Fibroblast of lung (primary cell): ENCODE results near the gene DNAH17. TPM values are rescaled to one million over a fixed set of nuclear protein-coding genes. Genes with fewer than 3 reads are reported as not detected.

ENCODE experiments used
- DNase-seq, 2 donors: peaks; one replicate each; pipeline versions ENCODE4 v3.0.0 to v3.0.0-alpha.2; 2010; ENCODE audit warnings: low read depth in 2 of 2
- H2AFZ ChIP-seq: 2 replicates; pipeline ENCODE4 v1.5.1; 2012; ENCODE audit warnings: low read length, control low read depth, inconsistent platforms
- H3K27ac ChIP-seq: 2 replicates; pipeline ENCODE4 v1.5.1; 2011; ENCODE audit warnings: low read length, control low read depth; ENCODE audit not compliant: insufficient read depth
- H3K27me3 ChIP-seq: 2 replicates; pipeline ENCODE4 v1.5.1; 2011; ENCODE audit warnings: mild to moderate bottlenecking, low read length; ENCODE audit not compliant: control insufficient read depth, insufficient read depth
- H3K36me3 ChIP-seq: 2 replicates; pipeline ENCODE4 v1.5.1; 2011; ENCODE audit warnings: low read length; ENCODE audit not compliant: control insufficient read depth, insufficient read depth
- H3K4me1 ChIP-seq: 2 replicates; pipeline ENCODE4 v1.5.1; 2011; ENCODE audit warnings: low read length; ENCODE audit not compliant: control insufficient read depth, insufficient read depth; ENCODE audit errors: extremely low read depth
- H3K4me2 ChIP-seq: 2 replicates; pipeline ENCODE4 v1.5.1; 2011; ENCODE audit warnings: low read length, control low read depth; ENCODE audit not compliant: insufficient read depth; ENCODE audit errors: extremely low read depth
- H3K4me3 ChIP-seq, 4 experiments: fragments of 200-600 bp in 1 of 4; sonication (generic) in 1 of 4; replicated peaks in 1 of 4; 2 replicates each; pipeline ENCODE4 v1.5.1; 2011 to 2016; ENCODE audit warnings: low read length in 4 of 4, low read depth in 3 of 4, mild to moderate bottlenecking in 3 of 4, control low read depth in 2 of 4, inconsistent platforms in 1 of 4, mixed read lengths in 1 of 4; ENCODE audit not compliant: insufficient read depth in 1 of 4; ENCODE audit errors: control extremely low read depth in 1 of 4
- H3K79me2 ChIP-seq: 2 replicates; pipeline ENCODE4 v1.5.1; 2012; ENCODE audit warnings: mild to moderate bottlenecking, low read length, inconsistent platforms; ENCODE audit not compliant: control insufficient read depth, insufficient read depth
- H3K9ac ChIP-seq: 2 replicates; pipeline ENCODE4 v1.5.1; 2011; ENCODE audit warnings: mild to moderate bottlenecking, low read length, control low read depth; ENCODE audit not compliant: insufficient read depth
- H3K9me3 ChIP-seq: 2 replicates; pipeline ENCODE4 v1.5.1; 2012; ENCODE audit warnings: low read depth, low read length; ENCODE audit not compliant: control insufficient read depth, insufficient read depth
- H4K20me1 ChIP-seq: 2 replicates; pipeline ENCODE4 v1.5.1; 2011; ENCODE audit warnings: low read length; ENCODE audit not compliant: control insufficient read depth, insufficient read depth; ENCODE audit errors: extremely low read depth
- CTCF ChIP-seq, 2 donors: IDR thresholded peaks in 1 of 2; conservative IDR thresholded peaks in 1 of 2; 1 replicate in 1 of 2; 2 replicates in 1 of 2; pipeline ENCODE4 v1.5.1; 2011 to 2012; ENCODE audit warnings: low read length in 2 of 2, control low read depth in 1 of 2, inconsistent platforms in 1 of 2, low read depth in 1 of 2, mild to moderate bottlenecking in 1 of 2
- EZH2 ChIP-seq: IDR thresholded peaks from 2 replicates; pipeline ENCODE4 v1.5.1; 2012; ENCODE audit warnings: low read length, control low read depth, mild to moderate bottlenecking; ENCODE audit errors: missing control alignments
- polyA plus RNA-seq, 2 donors: library from polyadenylated mRNA; depleted of rRNA in 1 of 2; stranded (reverse) in 1 of 2; unstranded in 1 of 2; fragments of >200 nt; gene quantifications; 2 replicates each; pipeline ENCODE4 v1.2.1, GENCODE V29; 2011 to 2012; ENCODE audit warnings: missing spikeins in 1 of 2
- total RNA-seq: library from RNA; depleted of rRNA; stranded (reverse); fragments of >200 nt; gene quantifications from 2 replicates; pipeline ENCODE4 v1.2.1, GENCODE V29; 2014

The DNAH17 gene
- total and polyA plus RNA-seq, 2 donors (not counting 1 experiment from before 2014, with no cell fraction given) = not detected

GRCh38 chr17:78488867-78489634 lies 88.1 kb downstream of the DNAH17 start:
- Histone ChIP-seq H2AFZ (no peak overlapping the region), H3K36me3 (no peaks in the 10 kb centered on the region), H3K9ac (no peak overlapping the region), H3K9me3 (no peaks in the 10 kb centered on the region), H3K4me2 (no peak overlapping the region), H3K79me2 (no peaks in the 10 kb centered on the region), H3K27ac (no peak overlapping the region), H3K27me3 (no peaks in the 10 kb centered on the region), H4K20me1 (no peaks in the 10 kb centered on the region), H3K4me3 (no peak overlapping the region), H3K4me1 (no peaks in the 10 kb centered on the region)
- DNase-seq = no peak
- no peak for TF ChIP-seq CTCF (conservative IDR thresholded peaks at IDR 0.05 in 1 of 2, IDR thresholded peaks at IDR 0.05 in 1 of 2; ENCODE audit: low read depth in 1 of 2, low read length in 2 of 2)
- no peak for TF ChIP-seq EZH2

GRCh38 chr17:78488156-78488555 lies 89.0 kb downstream of the DNAH17 start:
- H3K27ac ChIP-seq = no peak overlapping the region
- no peak for TF ChIP-seq CTCF (conservative IDR thresholded peaks at IDR 0.05 in 1 of 2, IDR thresholded peaks at IDR 0.05 in 1 of 2; ENCODE audit: low read depth in 1 of 2, low read length in 2 of 2)
- no peak for TF ChIP-seq EZH2

DNA sequence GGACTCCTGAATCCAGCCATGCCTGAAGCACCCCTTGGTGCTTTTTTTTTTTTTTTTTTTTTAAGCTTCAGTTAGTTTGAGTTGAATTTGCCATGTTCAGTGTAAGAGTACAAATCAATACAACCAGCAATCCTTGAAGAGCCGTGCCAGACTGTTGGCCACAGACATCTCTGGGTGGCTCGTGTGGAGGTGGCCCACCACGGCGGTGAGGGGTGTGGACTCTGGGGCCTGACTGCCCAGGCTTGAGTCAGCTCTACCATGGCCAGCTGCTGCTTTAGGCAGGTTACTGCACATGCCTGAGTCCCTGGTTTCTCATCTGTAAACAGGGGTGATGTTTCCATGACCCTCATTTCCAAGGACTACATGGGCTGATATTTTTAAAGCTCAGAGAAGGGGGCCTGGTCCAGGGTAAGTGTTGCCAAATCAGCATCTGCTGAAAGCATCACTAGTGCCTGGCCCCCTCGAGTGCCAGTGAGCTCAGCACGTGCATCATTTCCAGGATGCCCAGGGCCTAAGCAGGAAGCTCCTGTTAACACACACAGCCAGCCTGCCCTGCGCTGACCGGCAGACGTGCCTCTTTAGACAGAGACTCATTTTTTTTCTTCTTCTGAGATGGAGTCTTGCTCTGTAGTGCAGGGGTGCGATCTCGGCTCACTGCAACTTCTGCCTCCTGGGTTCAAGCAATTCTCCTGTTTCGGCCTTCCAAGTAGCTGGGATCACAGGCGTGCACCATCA lies 90.1 kb downstream of the DNAH17 start:
- no peak for DNase-seq
- TF ChIP-seq EZH2 = no peak
- no peaks in the 10 kb centered on the region for H4K20me1 ChIP-seq

More at GRCh38 chr17:78488156-78488555, 89.0 kb downstream of the DNAH17 start:
- Histone ChIP-seq H3K36me3 (no peaks in the 10 kb centered on the region), H3K79me2 (no peaks in the 10 kb centered on the region), H3K4me3 (no peak overlapping the region), H4K20me1 (no peaks in the 10 kb centered on the region), H3K27me3 (no peaks in the 10 kb centered on the region), H3K4me2 (no peak overlapping the region), H2AFZ (no peak overlapping the region), H3K9me3 (no peaks in the 10 kb centered on the region), H3K4me1 (no peaks in the 10 kb centered on the region), H3K9ac (no peak overlapping the region)
- no peak for DNase-seq

More for the DNA sequence above, 90.1 kb downstream of the DNAH17 start:
- Histone ChIP-seq H3K27me3 (no peaks in the 10 kb centered on the region), H3K27ac (no peak overlapping the region), H3K9ac (no peak overlapping the region), H2AFZ (no peak overlapping the region), H3K79me2 (no peaks in the 10 kb centered on the region), H3K4me3 (no peak overlapping the region), H3K9me3 (no peaks in the 10 kb centered on the region), H3K36me3 (no peaks in the 10 kb centered on the region), H3K4me1 (no peaks in the 10 kb centered on the region), H3K4me2 (no peak overlapping the region)
